Central memory CD4-positive, alpha-beta T cell (primary cell): ENCODE results near the gene MTR.

Experiments used
- DNase-seq: peaks from one replicate; pipeline ENCODE4 v3.0.0; 2022
- total RNA-seq, 3 experiments: gene quantifications; one replicate each; lab custom pipeline; 2026; lab: John Stamatoyannopoulos, UW

Gene MTR
- 102 to 240 (median 209) reads per million in 3 experiments for total RNA-seq

DNA sequence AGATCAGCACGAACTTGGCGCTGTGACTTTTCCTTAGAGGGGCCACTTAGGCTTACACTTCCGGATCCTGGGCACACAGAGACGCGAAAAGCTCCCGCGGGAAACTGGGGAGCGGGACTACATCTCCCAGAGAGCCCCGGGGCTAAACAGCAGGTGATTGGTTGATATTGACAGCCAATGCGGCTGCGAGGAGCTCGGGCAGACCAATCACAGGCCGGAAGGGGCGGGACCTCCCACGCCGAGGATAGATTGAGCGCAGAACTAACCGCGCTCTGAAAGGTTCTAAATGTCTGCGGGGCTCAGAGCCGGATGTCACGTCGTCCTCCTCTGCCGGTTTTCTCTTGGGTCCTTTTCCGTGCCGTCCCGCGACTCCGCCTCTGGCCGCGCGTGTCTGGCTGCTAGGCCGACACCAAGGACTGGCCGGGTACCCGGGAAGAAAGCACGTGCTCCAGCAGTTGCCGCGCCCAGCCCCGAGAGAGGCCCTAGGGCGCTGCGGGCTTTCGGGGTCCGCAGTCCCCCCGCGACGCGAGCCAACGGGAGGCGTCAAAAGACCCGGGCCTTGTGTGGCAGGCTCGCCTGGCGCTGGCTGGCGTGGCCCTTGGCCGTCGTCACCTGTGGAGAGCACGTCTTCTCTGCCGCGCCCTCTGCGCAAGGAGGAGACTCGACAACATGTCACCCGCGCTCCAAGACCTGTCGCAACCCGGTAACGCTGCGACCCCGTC lies at the start of gene MTR:
Gene MTR, plus strand, starts transcription at position 258 of the 722 bp plus-strand sequence. Its CDS starts 412 bp downstream, at position 670.
- peak; percentile 95 for DNase-seq

DNA sequence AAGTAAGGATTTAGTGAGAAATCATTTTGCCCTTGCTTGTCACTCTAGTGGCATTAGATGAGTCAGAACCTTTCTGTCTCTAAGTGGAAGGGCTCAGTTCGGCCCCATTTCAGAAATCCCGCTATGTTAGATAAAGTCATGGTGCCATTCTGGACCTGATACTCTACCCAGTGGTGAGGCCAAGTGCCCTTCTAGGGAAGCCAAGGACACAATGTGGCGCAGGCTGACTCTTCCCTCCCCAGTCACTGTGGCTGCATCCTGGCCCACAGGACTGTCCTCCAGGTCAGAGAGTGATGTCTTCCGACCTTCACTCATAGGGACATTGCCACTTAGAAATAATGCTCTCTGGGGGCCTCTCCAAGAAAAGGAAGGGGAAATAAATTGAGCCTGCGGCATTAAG lies 48.3 kb upstream of the MTR start:
- DNase-seq, result no peak

DNA sequence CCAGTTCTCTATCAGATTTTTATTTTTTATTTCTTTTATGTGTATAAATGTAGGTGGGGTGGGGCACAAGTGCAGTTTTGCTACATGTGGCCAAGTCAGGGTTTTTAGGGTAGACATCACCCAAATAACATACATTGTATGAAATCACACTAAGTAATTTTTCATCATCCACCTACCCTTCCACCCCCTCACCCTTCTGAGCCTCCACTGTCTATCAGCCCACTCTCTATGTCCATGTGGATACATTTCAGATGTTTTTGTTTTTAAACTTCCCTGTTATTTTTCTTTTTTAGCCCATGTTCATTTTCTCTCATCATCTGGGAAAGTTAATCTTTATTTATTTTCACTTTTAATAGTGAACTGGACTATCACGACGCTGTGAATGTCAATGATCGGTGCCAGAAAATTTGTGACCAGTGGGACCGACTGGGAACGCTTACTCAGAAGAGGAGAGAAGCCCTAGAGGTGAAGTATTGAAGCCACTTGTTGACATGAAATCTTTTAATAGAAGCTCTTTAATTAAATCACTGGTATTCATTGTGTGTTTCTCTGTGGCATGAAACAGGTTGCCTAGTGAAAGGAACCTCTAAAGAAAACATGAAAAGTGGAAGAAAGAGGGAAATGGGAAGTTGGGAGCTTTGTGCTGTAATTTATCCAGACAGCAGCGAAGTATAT lies 47.6 kb upstream of the MTR start:
- DNase-seq, result no peak

DNA sequence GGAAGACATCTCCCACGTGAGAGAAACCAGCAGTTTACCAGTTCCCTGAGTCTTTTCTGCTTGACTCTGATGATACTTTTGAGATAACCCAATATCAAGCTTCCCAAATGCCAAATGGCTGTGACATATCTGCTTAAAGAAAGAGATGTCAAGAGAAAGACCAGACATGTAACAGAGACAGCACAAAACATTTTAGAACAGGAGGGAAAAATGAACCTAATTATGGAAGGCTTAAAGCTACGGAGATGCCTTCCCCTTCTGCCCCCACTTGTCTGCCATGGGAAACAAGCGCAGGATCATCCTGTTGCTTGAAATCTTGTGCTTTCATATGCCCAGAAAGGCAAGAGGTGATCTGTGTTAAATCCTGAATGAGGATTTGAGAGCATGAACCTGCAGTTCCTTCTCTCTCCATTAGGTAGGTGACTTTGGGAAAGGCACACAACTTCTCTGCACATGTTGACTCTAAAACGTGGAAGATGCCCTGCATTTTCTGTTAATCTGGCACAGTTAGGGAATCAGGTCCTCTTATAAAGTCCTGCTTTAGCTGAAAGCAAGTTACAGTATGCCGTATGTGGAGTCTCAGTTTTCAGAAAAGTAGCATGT lies 46.7 kb upstream of the MTR start:
- DNase-seq, result no peak

DNA sequence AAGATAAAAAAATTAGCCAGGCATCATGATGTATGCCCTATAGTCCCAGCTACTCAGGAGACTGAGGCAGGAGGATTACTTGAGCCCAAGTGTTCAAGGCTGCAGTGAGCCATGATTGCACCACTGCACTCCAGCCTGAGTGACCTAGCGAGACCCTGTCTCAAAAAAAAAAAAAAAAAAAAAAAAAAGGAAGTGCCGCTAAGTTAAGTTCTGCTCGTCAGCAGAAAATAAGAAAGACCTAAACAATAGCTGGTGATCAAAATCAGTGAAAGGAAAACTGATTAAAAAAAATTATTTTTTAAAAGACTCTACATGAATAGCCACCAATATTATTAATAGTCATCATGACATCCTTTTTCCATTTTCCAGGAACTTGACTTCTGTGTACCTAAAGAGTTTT lies 44.2 kb upstream of the MTR start:
- no peak for DNase-seq

DNA sequence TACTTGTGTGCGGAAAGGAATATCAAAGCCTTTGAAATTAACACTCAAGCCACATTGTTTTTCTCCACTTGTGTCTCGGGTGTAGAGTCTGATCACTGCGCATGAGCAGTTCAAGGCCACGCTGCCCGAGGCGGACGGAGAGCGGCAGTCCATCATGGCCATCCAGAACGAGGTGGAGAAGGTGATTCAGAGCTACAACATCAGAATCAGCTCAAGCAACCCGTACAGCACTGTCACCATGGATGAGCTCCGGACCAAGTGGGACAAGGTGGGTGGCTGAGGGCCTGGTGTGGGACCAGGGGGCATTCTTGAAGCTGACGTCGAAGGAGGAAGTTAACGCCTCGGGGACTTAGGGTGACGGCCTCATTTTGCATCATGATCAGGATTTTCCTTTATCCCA lies 43.7 kb upstream of the MTR start:
- no peak for DNase-seq

DNA sequence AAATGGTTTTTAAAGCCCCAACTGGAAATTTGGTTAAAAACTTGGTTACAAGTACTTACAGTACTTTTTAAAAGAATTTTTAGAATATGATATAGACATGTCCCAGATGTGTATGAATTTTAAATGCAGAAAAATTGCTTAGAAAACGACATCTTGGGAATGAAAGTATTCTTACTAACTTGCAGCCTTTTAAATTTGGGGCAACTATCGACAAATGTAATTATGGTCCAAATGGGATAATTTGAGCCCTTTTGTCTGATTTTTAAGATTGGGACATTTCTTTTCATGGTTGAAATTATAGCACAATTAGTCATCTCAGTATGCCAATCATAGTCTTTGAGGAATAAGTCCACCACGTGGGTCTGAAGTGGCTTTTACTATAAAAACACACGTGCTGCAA lies 43.2 kb upstream of the MTR start:
- no peak for DNase-seq

DNA sequence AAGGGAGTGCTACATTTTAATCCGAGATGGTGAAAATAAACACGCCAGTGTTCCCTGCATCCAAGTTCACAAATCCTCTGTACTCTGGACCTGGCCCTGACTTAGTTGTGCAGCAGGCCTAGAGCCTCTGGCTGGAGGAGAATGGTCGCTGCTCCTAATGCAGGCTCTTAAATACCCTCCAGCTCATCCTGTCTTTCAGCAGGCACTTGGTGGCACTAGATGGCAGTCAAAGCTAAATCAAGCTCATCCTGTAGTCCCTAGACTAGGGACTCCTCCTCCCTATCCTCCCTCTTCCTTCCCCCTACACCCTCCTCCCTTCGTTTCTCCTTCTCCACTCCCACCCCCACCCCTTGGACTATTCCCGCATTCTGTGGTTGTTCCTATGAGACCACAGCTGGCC lies 41.6 kb upstream of the MTR start:
- DNase-seq, result no peak

DNA sequence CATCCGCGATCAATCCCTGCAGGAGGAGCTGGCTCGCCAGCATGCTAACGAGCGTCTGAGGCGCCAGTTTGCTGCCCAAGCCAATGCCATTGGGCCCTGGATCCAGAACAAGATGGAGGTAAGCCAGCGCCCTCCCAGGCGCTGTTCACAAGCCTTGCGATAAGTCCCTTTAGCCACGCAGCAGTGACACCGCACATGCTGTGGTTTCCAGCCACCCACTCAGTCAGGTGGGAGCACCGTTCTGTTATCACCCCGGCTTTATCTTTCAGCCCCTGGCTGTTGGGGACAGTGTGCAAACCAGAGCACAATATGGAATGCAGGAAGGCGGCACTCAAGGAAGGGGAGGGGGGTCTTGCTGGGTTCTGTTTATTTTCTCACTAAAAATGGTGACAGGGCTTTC lies 41.1 kb upstream of the MTR start:
- no peak for DNase-seq

DNA sequence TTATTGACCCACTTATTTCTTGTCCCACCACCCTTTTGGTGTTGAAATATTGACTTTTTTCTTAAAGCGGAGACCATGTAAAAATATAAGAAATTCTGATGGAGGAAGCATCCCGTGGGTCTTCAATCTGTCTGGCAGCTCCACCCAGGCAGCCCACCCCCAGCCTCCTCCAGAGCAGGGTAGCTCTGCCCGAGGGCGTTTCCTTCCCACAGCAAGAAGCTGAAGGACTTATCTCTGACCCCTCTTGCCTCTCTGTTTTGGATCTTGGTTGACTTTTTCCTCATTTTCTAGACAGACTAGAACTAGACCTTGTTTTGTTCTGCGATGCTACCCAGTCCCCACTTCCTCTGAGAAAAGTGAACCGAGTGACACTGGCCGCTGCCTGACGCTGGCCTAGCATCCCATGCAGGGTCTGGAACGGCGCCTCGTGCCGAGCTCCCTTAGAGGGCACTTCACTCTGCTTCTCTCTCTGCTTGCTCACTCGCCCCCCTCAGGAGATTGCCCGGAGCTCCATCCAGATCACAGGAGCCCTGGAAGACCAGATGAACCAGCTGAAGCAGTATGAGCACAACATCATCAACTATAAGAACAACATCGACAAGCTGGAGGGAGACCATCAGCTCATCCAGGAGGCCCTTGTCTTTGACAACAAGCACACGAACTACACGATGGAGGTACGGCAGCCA lies 40.4 kb upstream of the MTR start:
- DNase-seq, result no peak

DNA sequence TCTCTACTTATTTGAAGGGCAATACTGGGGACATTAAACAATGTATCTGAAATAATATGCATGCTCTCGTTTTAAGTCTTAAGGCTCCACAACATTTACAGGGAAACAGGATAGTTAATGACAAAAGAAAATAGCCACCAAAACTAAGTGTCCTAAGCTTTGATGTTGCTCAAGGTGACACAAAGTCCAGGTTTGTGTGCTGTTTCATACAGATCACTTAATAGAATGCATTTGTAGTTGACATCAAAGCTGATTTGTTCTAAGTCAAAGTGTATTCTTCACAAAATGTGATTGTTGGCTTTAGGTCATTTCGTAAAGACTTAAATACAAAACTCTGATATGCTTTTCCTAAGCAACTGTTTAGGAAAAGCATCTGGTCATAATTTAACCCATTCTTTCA lies 37.5 kb upstream of the MTR start:
- DNase-seq, result no peak

DNA sequence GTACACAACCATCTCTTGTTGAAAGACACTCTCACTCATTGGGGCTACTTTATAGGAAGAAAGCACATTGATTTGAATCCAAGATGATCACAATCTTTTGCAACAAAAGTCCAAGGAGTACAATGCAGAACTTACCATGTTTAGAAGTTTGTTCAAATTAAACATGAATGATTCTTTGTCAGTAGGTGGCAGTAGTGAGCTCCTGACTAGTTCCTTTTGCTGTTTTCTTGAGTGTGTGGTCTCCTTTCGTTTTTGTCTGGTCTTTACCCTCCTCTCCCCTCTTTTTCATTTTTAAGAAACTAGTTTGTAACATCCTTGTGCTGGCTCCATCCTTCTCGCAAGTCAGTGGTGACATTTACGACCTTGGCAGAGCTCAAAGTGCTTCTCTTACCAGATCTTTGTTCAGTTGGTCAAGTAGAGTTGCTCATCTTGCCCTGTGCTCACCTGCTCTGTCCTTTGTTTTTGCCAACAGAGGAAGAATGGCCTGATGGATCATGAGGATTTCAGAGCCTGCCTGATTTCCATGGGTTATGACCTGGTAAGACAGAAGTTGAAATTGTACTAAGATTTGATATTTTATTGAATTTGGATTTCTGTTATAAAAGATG lies 35.7 kb upstream of the MTR start:
- DNase-seq, result peak; percentile 19

DNA sequence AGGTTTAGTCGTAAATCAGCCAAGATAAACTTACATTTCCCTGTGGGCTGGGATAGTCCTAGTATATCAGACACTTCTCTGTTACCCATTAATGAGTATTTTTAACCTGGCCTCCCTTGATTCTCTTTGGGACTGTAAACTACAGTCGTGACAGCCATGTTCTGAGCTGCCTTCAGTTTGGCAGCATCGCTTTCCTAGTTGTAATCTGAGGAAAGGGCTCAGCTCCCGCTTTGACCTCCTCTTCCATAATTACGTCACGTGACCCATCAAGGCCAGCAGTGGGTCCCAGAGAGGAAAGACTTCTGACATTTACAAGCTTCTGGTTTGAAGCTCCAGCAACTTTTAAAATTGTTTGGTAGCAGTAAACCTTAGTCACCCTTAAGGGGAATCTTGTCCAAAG lies 34.6 kb upstream of the MTR start:
- DNase-seq, result no peak

DNA sequence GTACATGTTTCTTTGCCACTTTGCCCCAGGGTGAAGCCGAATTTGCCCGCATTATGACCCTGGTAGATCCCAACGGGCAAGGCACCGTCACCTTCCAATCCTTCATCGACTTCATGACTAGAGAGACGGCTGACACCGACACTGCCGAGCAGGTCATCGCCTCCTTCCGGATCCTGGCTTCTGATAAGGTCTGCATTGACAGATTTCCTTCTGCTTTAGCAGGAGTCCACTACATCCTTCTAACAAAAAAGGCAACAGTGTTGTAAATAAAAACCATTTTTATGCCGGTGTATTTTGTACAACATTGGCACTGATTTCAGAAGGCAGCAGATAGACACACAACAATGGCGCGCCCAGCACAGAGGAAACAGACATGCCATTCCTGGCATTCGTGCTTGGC lies 34.1 kb upstream of the MTR start:
- no peak for DNase-seq

DNA sequence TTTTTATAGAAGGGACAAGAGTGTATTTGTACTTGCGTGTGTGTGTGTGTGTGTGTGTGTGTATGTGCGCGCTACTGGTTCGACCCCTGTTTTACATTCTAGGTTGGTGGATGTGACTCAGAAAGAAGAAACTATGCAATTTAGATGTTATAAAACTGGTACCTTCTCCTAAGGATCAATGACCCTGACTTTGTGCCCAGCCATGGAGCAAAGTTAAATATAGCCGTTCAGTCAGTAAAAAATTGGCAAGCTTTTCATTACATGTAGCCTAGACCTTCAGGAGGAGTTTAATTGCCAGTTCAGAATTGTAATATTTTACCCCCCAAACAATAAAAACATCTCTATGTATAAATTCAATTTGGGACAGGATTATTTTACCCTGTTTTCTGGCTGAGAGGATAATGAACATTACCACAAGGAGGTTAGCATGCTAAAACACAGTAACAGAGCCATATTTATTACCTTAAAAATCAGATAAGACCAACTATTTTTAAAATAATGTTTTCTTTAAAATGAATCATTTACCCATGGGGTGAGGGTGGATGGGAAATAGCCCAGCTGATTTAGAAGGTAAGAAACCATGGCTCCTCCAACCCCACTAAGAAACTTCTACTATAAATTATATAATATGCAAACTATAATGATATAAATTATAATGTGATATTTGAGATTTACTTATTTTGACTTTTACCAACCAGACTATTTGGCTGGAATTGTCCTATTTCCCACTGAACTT lies 33.5 kb upstream of the MTR start:
- DNase-seq, result no peak

DNA sequence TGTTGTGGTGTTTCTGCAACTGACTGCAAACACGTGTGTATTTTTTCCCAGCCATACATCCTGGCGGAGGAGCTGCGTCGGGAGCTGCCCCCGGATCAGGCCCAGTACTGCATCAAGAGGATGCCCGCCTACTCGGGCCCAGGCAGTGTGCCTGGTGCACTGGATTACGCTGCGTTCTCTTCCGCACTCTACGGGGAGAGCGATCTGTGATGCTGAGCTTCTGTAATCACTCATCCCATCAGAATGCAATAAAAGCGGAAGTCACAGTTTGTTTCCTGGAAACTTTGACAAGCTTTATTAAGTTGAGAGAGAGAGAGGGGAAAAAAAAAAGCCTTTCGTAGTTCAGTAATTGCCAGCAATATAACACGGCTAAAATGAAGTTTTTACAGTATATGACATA lies 32.7 kb upstream of the MTR start:
- DNase-seq, result no peak

DNA sequence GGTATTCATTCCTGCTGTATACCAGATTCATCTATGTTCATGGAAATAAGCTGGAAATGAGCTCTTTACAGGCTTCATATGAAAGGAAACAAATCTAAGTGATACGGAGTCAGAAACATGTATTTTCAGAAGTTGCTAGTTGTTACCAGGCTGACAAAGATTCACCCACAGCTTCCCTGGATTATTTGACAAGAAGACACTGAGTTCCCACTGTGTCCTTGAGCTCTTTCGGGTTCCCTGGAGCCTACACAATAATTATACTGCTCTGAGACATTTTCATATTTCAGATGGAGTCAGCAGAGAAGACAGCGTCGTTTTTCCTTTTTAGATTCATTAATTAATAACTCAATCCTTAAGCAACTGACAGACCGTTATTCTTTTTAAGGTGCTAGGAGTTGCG lies 29.3 kb upstream of the MTR start:
- DNase-seq, result no peak

DNA sequence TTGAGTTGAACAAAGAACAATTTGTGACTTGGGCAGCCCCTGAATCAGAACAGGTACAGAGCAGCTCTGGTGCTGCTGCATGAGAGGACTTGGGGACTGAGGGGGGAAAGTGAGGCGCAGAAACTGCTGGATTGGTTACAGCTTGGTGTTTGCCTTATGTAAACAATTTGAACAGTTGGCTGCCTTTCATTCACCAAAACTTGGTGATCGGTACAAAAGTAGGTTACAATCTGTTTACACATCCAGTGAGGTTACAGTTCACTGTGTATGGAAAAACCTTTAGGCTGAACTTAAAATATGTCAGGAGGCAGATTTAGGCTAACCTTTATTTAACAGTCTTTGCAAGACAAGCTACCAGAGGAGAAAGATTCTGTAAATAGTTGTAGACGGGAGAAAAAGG lies 28.6 kb upstream of the MTR start:
- DNase-seq, result no peak

DNA sequence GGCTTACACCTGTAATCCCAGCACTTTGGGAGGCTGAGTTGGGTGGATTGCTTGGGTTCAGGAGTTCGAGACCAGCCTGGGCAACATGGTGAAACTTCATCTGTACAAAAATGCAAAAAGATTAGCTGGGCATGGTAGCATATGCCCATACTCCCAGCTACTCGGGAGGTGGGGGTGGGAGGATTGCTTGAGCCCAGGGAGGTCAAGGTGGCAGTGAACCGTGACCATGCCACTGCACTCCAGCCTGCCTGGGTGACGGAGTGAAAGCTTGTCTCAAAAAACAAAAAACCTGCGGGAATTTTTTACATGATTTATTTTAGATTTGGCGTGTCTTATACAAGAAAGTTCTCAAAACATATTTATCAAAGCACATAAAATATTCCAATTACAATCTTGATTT lies 27.8 kb upstream of the MTR start:
- DNase-seq, result no peak

DNA sequence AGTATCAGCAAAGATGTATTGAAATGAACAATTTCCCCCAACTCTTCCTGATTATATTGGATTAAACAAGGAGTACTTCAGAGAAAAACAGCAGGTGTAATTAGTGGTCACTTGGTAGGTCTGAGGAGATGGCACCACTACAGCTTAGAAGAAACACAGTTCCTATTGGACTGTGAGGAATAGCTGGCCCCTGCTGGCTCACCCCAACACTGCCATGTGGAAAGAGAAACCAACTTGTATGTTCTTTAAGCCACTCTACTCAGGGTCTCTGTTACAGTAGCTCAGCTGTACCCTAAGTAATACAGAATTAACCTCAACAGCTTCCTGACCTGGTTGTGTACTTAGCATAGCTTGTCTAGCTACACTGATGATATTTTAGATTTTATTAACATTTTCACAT lies 26.5 kb upstream of the MTR start:
- DNase-seq, result no peak

DNA sequence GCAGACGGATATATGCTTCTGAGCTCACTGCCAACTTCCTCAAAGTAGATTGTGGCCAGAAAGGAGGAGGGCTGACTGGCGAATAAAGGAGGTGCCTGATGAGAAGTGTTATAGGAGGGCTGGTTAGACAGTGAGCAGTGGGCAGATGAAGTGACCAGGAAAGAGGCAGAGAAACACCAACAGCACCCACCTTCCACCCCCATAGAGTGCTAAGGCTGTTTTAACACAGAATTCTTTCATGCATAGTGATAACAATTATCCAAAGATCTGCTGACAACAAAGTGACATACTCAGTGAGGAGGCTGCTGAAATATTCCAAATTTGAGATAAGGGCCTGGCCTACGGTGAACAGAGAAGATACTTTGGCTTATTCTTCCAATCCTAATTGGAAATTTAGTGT lies 21.2 kb upstream of the MTR start:
- DNase-seq, result no peak

DNA sequence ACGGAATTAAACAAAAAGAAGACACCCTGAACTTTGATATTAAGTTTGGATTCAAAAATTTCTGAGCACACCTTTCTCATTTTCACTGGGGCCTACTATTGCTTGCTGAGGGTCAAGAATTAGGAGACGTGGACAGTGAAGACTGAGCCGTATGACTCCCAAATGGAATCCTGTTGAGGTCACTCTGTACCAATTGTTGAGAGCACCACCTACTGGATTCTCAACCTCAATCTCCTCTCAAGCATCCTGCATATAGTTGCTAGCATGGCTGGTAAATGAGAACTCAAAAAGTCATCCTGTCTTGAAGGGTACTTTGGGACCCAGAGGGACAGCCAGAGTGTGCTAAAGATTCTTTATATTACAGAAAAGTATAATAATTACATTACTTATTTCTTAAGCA lies 20.2 kb upstream of the MTR start:
- no peak for DNase-seq

DNA sequence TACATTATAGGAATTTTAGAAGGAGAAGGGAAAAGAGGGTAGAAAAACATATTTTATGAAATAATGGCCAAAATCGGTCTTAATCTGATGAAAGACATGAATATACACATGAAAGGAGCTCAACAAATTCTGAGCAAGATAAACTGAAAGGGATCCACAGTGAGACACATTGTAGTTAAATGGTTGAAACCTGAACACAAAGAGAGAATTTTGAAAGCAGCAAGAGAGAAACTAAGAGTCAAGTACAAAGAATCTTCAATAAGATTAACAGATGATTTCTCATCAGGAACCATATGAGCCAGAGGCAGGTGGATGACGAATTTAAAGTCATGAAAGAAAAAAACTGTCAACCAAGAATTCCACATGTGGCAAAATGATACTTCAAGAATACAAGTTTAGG lies 15.8 kb upstream of the MTR start:
- no peak for DNase-seq
